H9 (cell line): ENCODE measurements around the gene CLIC3. TPM values are rescaled to one million over a fixed set of nuclear protein-coding genes. Genes with fewer than 3 reads are reported as not detected.

Experiments
- DNase-seq: peaks from one replicate; pipeline ENCODE4 v3.0.0-alpha.2; 2017
- H2AFZ ChIP-seq: one replicate; pipeline ENCODE4 v1.6.1; 2013; ENCODE audit warnings: mild to moderate bottlenecking, low read length, control low read depth, moderate library complexity
- H2AK5ac ChIP-seq: 2 replicates; pipeline ENCODE4 v1.6.1; 2013; ENCODE audit warnings: low read length, control low read depth, mixed read lengths; ENCODE audit not compliant: insufficient read length
- H2BK120ac ChIP-seq: one replicate; pipeline ENCODE4 v1.6.1; 2013; ENCODE audit warnings: low read depth, mild to moderate bottlenecking, low read length, control low read depth, inconsistent platforms; ENCODE audit not compliant: poor library complexity, severe bottlenecking
- H2BK12ac ChIP-seq: 2 replicates; pipeline ENCODE4 v1.6.1; 2013; ENCODE audit warnings: low read length, control low read depth, mixed read lengths, low read depth; ENCODE audit not compliant: insufficient read length
- H2BK15ac ChIP-seq: 2 replicates; pipeline ENCODE4 v1.6.1; 2013; ENCODE audit warnings: low read depth, low read length, control low read depth
- H2BK20ac ChIP-seq: one replicate; pipeline ENCODE4 v1.6.1; 2013; ENCODE audit warnings: low read depth, mild to moderate bottlenecking, low read length, control low read depth, inconsistent platforms; ENCODE audit not compliant: poor library complexity, severe bottlenecking
- H2BK5ac ChIP-seq: 2 replicates; pipeline ENCODE4 v1.6.1; 2013; ENCODE audit warnings: low read length, control low read depth, mixed read lengths; ENCODE audit not compliant: insufficient read length
- H3K14ac ChIP-seq: 2 replicates; pipeline ENCODE4 v1.6.1; 2013; ENCODE audit warnings: low read length, control low read depth; ENCODE audit not compliant: insufficient read depth
- H3K18ac ChIP-seq: 2 replicates; pipeline ENCODE4 v1.6.1; 2013; ENCODE audit warnings: low read depth, mild to moderate bottlenecking, mixed read lengths, low read length, control low read depth; ENCODE audit not compliant: insufficient read length
- H3K23ac ChIP-seq: 2 replicates; pipeline ENCODE4 v1.6.1; 2013; ENCODE audit warnings: low read length, control low read depth, mixed read lengths, low read depth; ENCODE audit not compliant: insufficient read length
- H3K23me2 ChIP-seq: 2 replicates; pipeline ENCODE4 v1.6.1; 2013; ENCODE audit warnings: low read depth, mild to moderate bottlenecking, mixed read lengths, low read length, control low read depth; ENCODE audit not compliant: insufficient read length, poor library complexity, severe bottlenecking
- H3K27ac ChIP-seq: 2 replicates; pipeline ENCODE4 v1.5.1; 2013; ENCODE audit warnings: low read length, control low read depth, mixed read lengths, low read depth; ENCODE audit not compliant: insufficient read length
- H3K27me3 ChIP-seq: 2 replicates; pipeline ENCODE4 v1.6.1; 2013; ENCODE audit warnings: low read length, control low read depth, inconsistent platforms; ENCODE audit not compliant: insufficient read depth
- H3K4ac ChIP-seq: 2 replicates; pipeline ENCODE4 v1.6.1; 2013; ENCODE audit warnings: low read depth, mild to moderate bottlenecking, control low read depth, inconsistent platforms, low read length, moderate library complexity
- H3K4me1 ChIP-seq: 2 replicates; pipeline ENCODE4 v1.6.1; 2013; ENCODE audit warnings: low read length, control low read depth, inconsistent platforms; ENCODE audit not compliant: insufficient read depth
- H3K4me2 ChIP-seq: 2 replicates; pipeline ENCODE4 v1.6.1; 2013; ENCODE audit warnings: low read length, control low read depth, mixed read lengths; ENCODE audit not compliant: insufficient read length, insufficient read depth
- H3K56ac ChIP-seq: 2 replicates; pipeline ENCODE4 v1.6.1; 2013; ENCODE audit warnings: low read depth, mild to moderate bottlenecking, mixed read lengths, low read length, control low read depth; ENCODE audit not compliant: insufficient read length
- H3K79me1 ChIP-seq: 2 replicates; pipeline ENCODE4 v1.6.1; 2013; ENCODE audit warnings: low read depth, mild to moderate bottlenecking, moderate library complexity, low read length, control low read depth, inconsistent platforms; ENCODE audit not compliant: insufficient read depth, poor library complexity, severe bottlenecking
- H3K79me2 ChIP-seq: 2 replicates; pipeline ENCODE4 v1.6.1; 2013; ENCODE audit warnings: low read length, control low read depth, inconsistent platforms; ENCODE audit not compliant: insufficient read depth
- H3K9ac ChIP-seq: 2 replicates; pipeline ENCODE4 v1.6.1; 2013; ENCODE audit warnings: low read length, control low read depth, mixed read lengths; ENCODE audit not compliant: insufficient read length; ENCODE audit errors: extremely low read depth
- H3K9me3 ChIP-seq: one replicate; pipeline ENCODE4 v1.6.1; 2013; ENCODE audit warnings: low read depth, low read length, inconsistent platforms; ENCODE audit not compliant: control insufficient read depth
- H3T11ph ChIP-seq: one replicate; pipeline ENCODE4 v1.6.1; 2013; ENCODE audit warnings: mild to moderate bottlenecking, low read length, control low read depth, inconsistent platforms
- H4K20me1 ChIP-seq: one replicate; pipeline ENCODE4 v1.6.1; 2013; ENCODE audit not compliant: control insufficient read depth, insufficient read length, insufficient read depth
- H4K5ac ChIP-seq: 2 replicates; pipeline ENCODE4 v1.6.1; 2013; ENCODE audit warnings: low read depth, mild to moderate bottlenecking, mixed read lengths, low read length, control low read depth; ENCODE audit not compliant: insufficient read length
- H4K8ac ChIP-seq: replicated peaks from 2 replicates; pipeline ENCODE4 v1.6.1; 2013; ENCODE audit warnings: low read length, control low read depth, mixed read lengths, low read depth; ENCODE audit not compliant: insufficient read length
- H4K91ac ChIP-seq: 2 replicates; pipeline ENCODE4 v1.6.1; 2013; ENCODE audit warnings: low read depth, mild to moderate bottlenecking, moderate library complexity, mixed read lengths, low read length, control low read depth; ENCODE audit not compliant: insufficient read length
- H3K27ac Mint-ChIP-seq, 3 experiments: 2 replicates in 2 of 3; 3 replicates in 1 of 3; pipeline ENCODE4 v1.8.0; 2020 to 2021; ENCODE audit warnings: mixed read lengths in 3 of 3, mild to moderate bottlenecking in 1 of 3, moderate library complexity in 1 of 3
- H3K27me3 Mint-ChIP-seq: 2 replicates; pipeline ENCODE4 v1.8.0; 2021; ENCODE audit warnings: low read depth, mild to moderate bottlenecking, moderate library complexity, mixed read lengths
- H3K36me3 Mint-ChIP-seq, 3 experiments: 2 replicates in 2 of 3; 3 replicates in 1 of 3; pipeline ENCODE4 v1.8.0; 2020 to 2021; ENCODE audit warnings: low read depth in 3 of 3, mixed read lengths in 3 of 3; ENCODE audit not compliant: insufficient read depth in 1 of 3
- H3K4me1 Mint-ChIP-seq, 2 experiments: 2 replicates each; pipeline ENCODE4 v1.8.0; 2020; ENCODE audit warnings: mixed read lengths in 2 of 2
- H3K4me3 Mint-ChIP-seq, 2 experiments: 2 replicates in 1 of 2; 3 replicates in 1 of 2; pipeline ENCODE4 v1.8.0; 2020 to 2021; ENCODE audit warnings: mild to moderate bottlenecking in 2 of 2, mixed read lengths in 2 of 2, moderate library complexity in 1 of 2
- H3K9me3 Mint-ChIP-seq, 2 experiments: 2 replicates in 1 of 2; 3 replicates in 1 of 2; pipeline ENCODE4 v1.8.0; 2020; ENCODE audit warnings: mild to moderate bottlenecking in 2 of 2, mixed read lengths in 2 of 2, moderate library complexity in 1 of 2
- CTCF ChIP-seq: fragments of 200-600 bp; sonication (generic); conservative IDR thresholded peaks from 3 replicates; pipeline ENCODE4 v1.8.0; 2021; ENCODE audit warnings: antibody characterized with exemption, mild to moderate bottlenecking
- WGBS: extraction: QIAGEN DNeasy Blood & Tissue Kit; methylation state at CpG from one replicate; pipeline ENCODE4 v1.1.7; 2013; ENCODE audit warnings: missing lambda C conversion rate, low lambda C conversion rate, mixed read lengths; ENCODE audit not compliant: insufficient read length; ENCODE audit errors: extremely low coverage; 5-methylcytosine and 5-hydroxymethylcytosine counted together
- total RNA-seq: library from RNA; stranded (reverse); gene quantifications from 2 replicates; pipeline ENCODE4 v1.2.1, GENCODE V29; 2021

Gene CLIC3
- total RNA-seq, 1 experiment from 2014 or later = 0.31 TPM

GRCh38 chr9:136983167-136983566 is 13.2 kb downstream of the CLIC3 start:
- no peaks in the 10 kb centered on the region for H3K27me3 ChIP-seq
- no peak overlapping the region for H3K4me3 Mint-ChIP-seq
- H3K4me1 ChIP-seq = no peaks in the 10 kb centered on the region; the same call in 1 of the 2 replicates
- H3K79me2 ChIP-seq = no peaks in the 10 kb centered on the region
- H4K20me1 ChIP-seq = no peaks in the 10 kb centered on the region
- no peak overlapping the region for H3T11ph ChIP-seq
- H2BK5ac ChIP-seq = no peak overlapping the region
- peaks cover 0 to 3% (median 0%) of the 10 kb centered on the region in 3 experiments; a peak in 1 of 7 replicates for H3K36me3 Mint-ChIP-seq
- H3K27ac Mint-ChIP-seq = no peak overlapping the region
- no peak overlapping the region for H3K14ac ChIP-seq
- WGBS = no CpG with 5 or more reads among the region's 9 CpGs
- H3K56ac ChIP-seq = no peak overlapping the region
- no peak overlapping the region for H3K23ac ChIP-seq
- no peak overlapping the region for H2AK5ac ChIP-seq
- no peak overlapping the region for H2BK12ac ChIP-seq
- H3K4ac ChIP-seq = no peak overlapping the region
- H3K27ac ChIP-seq = no peak overlapping the region
- H3K9ac ChIP-seq = no peak overlapping the region
- H3K9me3 ChIP-seq = no peaks in the 10 kb centered on the region
- no peak for DNase-seq
- H2BK20ac ChIP-seq = no peak overlapping the region
- no peaks in the 10 kb centered on the region for H3K79me1 ChIP-seq
- TF ChIP-seq CTCF = no peak
- H4K5ac ChIP-seq = no peak overlapping the region
- H2AFZ ChIP-seq = no peak overlapping the region
- no peak overlapping the region for H3K4me2 ChIP-seq
- H3K27me3 Mint-ChIP-seq = peaks cover 4% of the 10 kb centered on the region
- H3K18ac ChIP-seq = no peak overlapping the region
- peaks cover 3% of the 10 kb centered on the region for H3K23me2 ChIP-seq
- no peak overlapping the region for H2BK120ac ChIP-seq
- no peak overlapping the region for H4K91ac ChIP-seq
- no peaks in the 10 kb centered on the region for H3K9me3 Mint-ChIP-seq
- H2BK15ac ChIP-seq = no peak overlapping the region
- H3K4me1 Mint-ChIP-seq = peaks cover 0 to 8% of the 10 kb centered on the region in 2 experiments; a peak in 2 of 4 replicates
- no peak overlapping the region for H4K8ac ChIP-seq
